CD4-positive, alpha-beta T cell treated with Interferon gamma for 1 hour (primary cell): ENCODE results near the gene ALDH1A2.
"Not testable (repeated sequence)": the region's sequence is repeated elsewhere in the genome, so short reads cannot be mapped to it uniquely, and the experiment has no call there.

Experiments
- DNase-seq: peaks from one replicate; pipeline ENCODE4 v3.0.0-alpha.2; 2020

The ALDH1A2 gene

DNA sequence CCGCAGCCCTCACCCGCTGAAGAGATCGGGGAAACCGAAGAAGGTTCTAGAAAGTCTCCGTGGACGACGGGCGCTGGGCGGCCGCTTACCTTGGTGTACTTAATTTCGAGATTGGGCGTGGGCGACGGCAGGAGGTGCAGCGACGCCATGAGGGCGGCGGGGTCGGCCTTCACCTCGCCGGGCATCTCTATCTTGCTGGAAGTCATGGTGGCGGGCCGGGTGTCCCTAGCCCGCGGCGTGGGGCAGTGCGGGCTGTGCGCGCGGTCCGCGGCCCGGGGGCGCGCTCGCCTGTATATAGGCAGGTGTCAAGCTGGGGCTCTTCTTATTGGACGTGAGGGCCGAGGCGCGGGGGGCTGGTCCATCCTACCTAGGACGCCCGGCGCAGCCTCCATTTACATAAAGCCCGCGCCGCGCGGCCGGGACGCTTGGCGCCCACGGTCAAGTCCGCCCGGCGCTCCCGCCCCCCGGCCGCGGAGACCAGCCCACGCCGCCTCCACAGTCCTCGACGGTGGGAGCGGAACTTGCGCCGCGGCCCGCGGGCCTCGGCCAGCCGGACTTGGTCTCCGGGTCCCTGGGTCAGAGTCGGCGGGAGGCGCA, at the start of gene ALDH1A2:
TSS of gene ALDH1A2 (minus strand) at position 267 of the 597 bp plus-strand sequence. CDS start at position 206, 61 bp downstream.
- no peak for DNase-seq

DNA sequence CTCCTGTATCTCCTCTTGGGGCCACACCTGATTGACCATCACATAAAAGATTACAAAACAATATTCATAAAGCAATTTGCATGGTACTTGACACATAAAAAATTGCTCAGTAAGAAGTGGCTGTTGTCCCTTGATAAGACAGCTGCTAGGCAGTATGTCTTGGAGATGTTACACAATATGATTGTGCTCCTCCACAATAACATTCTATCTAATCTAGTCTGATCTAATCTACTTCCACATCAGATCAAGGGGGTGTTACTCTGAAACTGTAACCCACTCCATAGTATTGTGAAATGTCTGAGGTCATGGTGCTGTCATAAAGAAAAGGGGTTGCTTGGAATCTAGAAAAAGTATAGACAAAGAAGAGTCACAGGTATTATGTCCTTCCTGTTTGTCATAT, 49.3 kb upstream of the ALDH1A2 start:
- DNase-seq: no peak

DNA sequence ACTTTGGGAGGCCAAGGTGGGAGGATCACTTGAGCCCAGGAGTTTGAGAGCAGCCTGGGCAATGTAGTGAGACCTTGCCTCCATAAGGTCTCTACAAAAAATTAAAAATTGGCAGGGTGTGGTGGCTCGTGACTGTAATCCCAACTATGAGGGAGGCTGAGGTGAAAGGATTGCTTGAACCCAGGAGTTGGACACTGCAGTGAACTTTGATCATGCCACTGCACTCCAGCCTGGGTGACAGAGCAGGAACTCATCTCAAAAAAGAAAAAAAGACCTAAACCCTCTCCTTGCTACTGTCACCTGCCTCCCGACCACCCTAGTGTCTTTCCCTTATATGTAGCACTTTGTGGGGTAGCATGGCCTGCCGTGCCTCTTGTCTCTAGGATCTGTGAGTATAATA, 48.9 kb upstream of the ALDH1A2 start:
- no peak for DNase-seq

DNA sequence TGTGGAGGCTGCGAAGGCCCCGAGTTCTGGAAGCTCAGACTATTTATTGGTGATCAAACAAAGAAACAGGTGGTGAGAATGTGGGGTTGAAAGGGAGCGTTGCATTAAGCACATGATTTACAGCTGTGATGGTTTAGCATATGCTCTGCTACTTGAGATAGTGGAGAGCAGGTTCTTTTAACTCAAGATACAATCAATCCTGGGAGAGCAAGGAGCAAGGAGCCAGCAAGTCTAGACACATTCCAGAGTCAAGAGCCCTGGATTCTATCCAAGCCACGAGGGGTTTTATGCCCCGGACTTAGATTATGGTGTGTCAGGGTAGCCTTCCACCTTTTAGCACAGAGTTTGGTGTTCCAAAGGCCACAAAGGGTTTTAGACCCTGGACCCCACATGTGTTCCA, 47.8 kb upstream of the ALDH1A2 start:
- DNase-seq: not testable (repeated sequence)

DNA sequence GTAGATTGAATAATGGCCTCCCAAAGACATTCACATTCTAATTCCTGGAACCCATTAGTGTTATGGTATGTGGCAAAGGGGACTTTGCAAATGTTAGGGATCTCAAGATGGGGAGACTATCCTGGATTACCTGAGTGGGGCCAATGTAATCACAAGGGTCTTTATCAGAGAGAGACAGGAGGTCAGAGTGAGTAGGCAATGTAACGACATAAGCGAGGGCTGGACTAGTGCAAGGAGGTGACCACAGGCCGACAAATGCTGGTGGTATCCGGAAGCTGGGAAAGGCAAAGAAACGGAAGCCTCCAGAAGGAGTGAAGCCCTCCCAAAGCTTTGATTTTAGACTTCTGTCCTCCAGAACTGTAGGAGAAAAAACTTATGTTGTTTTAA, 46.2 kb upstream of the ALDH1A2 start:
- no peak for DNase-seq

DNA sequence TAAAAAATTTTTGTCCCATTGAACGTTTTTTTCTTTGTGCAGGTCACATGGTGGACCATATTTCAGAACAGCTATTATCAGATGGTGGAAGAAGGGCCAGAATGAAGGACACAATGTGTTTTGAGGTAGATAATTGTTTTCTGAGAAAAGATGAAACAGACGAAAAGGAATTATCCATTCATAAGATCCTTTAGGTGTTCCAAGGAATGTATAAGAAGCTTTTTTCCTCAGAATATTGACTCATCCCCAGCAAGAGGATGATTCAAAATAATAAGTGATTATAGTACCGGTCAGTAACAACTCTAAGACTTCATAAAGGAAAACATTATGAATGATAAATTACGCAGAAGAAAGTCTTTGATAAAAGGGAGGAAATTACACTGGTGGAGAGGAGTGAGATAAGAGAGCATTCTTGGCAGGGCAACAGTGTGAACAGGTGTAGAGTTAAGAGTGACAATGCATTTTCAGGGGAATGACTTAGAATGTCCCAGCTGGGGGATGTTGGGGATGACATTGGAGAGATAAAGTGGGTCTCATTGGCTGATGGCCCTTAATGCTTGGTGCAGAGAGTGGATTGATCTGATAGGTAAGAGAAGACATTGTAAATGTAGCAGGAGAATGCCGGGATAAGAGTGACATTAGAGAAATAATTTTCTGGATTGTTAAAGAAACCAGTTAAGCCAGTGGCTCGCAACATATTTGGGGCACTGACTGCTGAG, 45.6 kb upstream of the ALDH1A2 start:
- DNase-seq: no peak

DNA sequence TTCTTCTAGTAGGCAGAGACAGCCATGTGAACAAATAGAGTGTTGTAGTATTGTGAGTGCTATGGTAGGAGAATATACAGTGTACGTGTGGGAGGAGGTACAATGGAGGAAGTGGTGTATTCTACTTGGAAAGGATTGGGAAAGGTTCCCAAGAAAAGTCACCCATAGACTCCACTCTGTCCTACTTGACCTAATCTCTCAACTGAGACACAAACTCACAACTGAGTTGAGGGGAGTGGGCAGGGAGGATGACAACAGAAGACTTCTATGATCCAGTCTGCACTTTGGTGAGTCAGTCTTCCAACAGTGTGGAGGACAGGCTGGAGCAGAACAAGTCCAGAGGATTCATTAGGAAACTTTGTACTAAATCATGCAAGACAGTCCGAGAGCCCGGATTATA, 43.9 kb upstream of the ALDH1A2 start:
- no peak for DNase-seq

DNA sequence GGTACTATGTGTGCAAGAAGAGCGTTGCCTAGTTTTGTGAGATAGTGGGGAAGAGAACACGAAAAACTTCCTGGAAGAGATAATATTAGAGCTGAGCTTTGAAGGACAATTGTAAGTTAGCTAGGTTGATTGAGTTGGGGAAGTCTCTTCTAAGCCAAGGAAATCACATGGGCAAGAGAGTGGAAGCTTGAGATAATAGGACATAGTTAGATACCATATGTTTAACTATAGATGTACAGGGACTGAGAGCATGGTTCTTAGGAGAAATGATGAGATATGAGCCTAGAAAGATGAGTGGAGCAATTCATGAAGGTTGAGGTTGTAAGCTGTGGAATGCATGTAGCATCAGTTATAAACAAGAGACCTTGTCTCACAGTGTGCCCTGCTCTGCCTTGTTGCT, 42.6 kb upstream of the ALDH1A2 start:
- no peak for DNase-seq

DNA sequence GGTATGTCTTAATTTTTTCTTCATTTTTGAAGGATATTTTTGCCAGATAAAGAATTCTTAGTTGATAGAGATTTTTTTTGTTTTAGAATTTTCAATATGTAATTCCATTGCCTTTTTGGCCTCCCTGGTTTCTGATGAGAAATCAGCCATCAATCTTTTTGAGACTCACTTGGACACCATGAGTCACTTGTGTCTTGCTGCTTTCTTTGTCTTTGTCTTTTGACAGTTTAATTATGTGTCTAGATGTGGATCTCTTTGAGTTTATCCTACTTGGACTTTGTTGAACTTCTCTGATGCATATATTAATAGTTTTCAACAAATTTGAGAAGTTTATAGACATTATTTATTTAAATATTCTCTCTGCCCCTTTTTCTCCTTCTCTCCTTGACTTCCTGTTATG, 38.0 kb upstream of the ALDH1A2 start:
- DNase-seq: no peak

DNA sequence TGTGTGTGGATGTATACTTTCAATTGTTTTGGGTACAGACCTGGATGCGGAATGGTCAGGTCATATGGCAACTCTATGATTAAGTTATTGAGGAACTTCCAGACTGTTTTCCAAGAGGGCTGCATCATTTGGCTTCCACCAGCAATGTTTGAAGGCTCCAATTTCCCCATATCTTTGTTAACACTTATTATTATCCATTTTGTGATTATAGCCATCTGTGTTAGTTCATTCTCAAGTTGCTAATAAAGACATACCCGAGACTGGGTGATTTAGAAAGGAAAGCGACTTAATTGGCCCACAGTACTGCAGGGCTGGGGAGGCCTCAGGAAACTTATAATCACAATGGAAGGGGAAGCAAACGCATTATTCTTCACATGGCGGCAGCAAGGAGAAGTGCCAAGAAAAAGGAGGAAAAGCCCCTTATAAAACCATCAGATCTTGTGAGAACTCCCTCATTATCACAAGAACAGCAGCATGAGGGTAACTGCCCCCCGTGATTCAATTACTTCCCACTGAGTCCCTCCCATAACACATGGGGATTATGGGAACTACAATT, 31.1 kb upstream of the ALDH1A2 start:
- no peak for DNase-seq

DNA sequence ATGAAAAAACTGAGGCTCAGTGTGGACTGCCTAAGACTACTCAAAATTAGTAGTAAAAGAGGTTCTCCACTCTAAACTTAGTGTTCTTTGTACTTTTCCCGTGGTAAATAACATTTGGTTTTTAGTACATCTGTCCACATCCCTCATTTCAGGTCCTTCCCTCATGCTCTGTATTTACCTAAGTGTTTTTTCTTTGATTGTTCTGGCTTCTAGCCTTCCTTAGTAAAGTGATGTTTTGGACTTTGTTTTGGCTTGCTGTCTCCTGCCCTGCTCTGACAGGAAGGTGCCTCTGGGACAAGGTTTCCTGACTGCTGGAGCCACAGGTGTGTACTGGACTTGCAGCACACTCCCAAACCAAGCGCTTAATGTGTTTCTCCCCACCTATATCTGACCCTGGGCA, 29.9 kb upstream of the ALDH1A2 start:
- DNase-seq: no peak

DNA sequence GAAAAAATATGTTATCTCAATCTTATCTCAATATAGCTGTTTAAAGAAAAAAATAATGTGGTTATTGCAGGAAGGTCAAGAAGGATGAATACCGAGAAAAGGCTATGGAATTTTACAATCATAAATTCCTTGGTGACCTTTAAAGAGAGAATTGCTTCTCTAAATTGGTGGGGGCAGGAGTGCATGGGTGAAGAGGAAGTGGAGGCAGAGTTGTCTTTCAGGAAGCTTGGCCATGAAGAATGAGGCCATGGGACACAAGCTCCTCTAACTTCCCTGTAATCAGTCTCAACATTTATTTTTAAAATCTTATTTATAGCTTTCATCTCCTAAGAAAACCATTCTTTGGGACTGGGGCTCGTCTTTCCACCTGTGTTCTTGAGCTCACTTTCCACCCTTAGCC, 22.4 kb upstream of the ALDH1A2 start:
- no peak for DNase-seq

DNA sequence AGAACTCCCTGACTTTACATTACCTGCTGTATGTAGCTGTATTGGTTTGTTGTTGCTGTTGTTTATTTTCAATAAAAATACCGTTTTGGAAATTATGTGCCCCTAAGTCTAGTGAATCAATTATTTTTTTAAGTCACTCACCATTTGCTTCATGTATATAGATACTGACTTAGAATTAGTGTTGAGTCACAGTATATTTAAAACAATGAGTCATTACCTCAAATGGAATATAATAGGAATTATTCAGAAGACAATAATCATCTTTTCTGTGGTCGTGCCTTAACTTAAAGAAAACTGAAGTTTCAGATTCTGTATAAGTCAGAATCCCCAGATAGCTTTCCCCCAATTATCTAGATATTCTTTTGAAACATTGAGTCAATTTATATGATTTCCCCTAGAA, 21.0 kb upstream of the ALDH1A2 start:
- DNase-seq: no peak

DNA sequence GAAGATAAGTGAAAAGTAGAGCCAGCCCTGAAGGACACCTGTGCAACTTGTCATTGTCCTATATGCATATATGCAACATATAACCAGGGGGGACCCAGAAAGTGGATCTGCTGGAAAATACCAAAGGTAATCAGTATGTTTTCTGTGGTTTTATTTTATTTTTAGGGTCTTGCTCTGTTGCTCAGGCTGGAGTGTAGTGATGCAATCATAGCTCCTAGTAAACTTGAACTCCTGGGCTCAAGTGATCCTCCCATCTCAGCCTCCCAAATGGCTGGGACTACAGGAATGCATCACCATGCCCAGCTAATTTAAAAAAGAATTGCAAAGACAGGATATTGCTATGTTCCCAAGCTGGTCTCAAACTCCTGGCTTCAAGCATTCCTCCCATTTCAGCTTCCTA, 18.0 kb upstream of the ALDH1A2 start:
- no peak for DNase-seq

DNA sequence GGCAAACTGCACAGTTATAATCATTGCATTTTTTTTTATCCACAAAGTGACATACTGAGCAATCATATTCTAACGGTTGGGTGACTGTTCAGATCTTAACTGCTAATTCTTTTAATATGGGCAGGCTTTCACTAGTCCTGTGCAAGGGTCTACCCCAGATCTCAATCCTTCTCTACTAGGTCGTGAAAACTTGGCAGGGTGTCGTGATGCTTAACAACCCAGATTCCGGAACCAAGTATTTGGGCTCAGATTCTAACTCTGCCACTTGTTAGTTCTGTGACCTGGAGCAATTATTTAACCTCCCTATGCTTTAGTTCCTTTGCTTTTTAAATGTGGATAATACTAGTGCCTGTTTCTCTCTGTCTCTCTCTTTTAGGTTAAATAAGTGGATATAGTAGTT, 16.4 kb upstream of the ALDH1A2 start:
- no peak for DNase-seq

DNA sequence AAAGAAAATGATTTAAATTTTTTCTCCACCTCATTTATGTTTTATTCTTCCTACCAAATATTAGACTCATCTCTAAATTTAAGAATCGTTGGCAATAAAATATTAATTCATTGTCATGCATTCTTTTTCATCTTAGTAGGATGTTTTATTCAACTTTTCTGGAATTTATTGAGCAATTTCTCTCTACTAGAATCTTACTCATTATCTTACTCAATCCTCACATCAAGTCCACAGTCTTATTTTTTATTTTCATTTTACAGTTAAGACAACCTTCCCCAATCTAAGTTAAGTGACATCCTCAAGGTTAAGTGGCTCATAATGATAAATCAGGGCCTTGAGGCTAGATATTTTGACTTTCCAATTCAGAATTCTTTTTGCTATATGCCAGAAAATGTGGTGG, 15.9 kb upstream of the ALDH1A2 start:
- DNase-seq: no peak

DNA sequence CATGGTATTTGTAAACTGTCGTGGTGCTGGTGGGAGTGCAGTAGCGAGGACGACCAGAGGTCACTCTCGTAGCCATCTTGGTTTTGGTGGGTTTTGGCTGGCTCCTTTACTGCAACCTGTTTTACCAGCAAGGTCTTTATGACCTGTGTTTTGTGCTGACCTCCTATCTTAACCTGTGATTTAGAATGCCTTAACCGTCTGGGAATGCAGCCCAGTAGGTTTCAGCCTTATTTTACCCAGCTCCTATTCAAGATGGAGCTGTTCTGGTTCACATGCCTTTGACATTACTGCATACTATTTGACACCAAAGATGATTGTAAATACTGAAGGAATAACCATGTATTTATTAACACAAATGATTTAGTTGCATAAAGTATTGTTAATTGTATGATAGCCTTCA, 15.4 kb upstream of the ALDH1A2 start:
- not testable (repeated sequence) for DNase-seq

DNA sequence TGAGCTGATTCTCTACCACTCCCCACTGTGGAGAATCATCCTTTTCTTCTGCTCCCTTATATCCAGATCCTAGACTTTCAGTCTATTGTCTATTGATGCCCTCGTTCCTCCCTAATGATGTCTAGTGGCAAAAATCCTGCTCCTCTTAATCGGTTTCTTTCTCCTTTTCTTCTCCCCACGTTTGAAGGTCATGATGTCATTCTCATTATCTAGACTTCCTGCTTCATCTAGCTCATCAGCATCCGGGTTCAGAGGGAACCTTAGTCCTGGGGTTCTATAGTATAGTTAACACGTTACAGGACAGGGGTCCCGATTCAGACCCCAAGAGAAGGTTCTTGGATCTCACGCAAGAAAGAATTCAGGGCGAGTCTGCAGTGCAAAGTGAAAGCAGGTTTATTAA, 14.9 kb upstream of the ALDH1A2 start:
- no peak for DNase-seq

DNA sequence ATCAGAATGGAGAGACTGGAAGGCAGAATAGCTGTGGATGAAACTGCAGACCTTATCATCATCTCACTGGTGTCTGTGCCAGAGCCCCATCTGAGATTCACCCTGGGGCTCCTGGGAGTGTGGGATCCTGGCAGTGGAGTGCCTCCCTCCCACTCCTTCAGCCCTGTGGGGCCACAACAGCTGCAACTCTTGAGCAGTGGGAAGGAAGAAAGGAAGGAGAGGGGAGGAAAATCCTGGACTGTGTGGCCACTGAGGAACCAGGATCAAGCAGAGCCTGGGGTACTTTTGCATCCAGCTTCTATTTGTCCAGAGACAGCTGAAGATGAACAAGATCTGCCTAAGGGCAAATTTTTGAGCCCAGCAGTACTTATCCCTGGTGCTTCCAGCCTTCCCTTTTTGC, 13.1 kb upstream of the ALDH1A2 start:
- no peak for DNase-seq

DNA sequence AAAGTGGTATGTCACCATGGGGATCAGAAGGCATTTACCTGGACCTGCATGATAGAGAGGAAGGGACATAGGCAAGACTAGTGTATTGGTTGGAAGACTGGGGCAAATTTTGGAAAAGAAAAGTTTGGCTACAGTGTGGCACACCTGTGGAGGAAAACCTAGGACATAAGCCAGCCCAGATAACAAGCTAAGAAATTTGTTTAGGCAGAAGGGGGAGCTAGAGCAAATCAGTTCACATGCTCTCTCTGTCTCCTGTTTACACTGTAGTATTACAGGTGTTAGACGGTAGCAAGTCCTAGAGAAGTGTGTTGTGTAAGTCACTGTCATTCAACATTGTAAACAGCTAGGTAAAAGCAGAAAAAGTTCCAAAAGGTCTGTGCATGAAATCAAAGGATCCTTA, 11.9 kb upstream of the ALDH1A2 start:
- no peak for DNase-seq

DNA sequence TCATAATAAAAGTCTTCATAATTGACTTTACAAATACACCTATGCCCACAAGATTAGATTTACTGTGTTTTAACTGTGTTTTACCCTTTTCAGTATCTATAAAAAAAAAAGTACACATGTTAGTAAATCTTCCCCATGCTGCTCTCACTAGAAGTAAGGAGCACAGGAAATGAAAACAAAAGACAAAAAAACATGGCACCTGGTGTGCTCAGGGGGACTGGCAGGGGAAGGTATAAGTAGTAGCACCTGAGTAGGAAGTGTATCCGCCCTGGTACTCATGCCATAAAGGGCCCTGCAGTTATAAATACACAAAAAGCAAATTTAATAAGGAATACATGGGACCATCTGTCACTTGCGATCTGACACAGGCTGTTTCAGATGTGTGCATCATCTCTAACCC, 8.9 kb upstream of the ALDH1A2 start:
- DNase-seq: no peak

DNA sequence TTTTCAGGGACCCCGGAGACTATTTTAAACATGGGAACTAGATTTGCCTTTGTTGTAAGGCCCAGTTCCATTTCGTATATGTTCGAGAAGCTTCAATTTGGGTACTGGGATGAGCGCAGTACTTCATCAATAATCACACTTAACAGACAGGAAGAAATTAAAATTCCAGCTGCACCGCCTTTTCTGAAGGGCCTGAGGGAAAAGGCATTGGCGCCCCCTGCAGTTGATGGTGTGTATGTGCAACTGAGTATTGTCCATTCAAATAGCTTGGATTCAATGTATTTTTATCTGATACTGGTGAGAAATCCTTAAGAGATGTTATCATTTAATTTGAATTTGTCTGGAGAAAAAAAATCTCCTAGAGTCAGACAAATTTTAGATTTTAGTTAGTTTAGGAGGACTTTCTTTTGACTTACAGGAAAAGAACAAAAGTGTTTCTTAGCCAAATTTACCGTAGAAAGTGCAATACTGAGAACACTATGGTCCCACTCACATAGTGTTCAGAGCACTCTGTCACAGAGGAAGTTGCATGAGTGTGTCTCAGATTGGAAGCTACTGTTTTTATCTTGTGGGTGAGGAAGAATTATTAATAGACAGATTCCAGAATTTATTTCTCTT, 5.4 kb upstream of the ALDH1A2 start:
- no peak for DNase-seq

DNA sequence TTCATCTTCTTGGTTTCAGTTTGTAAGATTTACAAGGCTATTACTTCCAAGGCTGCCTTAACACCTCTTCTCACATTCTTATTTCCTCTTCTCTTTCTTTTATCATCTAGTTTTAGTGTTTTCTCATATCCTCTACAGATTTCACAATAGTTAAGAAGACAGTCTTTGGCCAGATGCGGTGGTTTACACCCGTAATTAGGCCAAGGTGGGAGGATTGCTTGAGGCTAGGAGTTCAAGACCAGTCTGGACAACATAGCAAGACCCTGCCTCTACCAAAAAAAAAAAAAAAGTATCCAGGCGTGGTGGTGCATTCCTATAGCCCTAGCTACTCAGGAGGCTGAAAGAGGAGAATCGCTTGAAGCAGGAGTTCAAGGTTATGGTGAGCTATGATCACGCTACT, 3.5 kb upstream of the ALDH1A2 start:
- no peak for DNase-seq
